CD4-positive, alpha-beta T cell treated with Interleukin-17A for 4 hours (primary cell): Measurements from ENCODE around the gene EGFL6.

Experiments
- DNase-seq: peaks from one replicate; pipeline ENCODE4 v3.0.0-alpha.2; 2020; ENCODE audit warnings: mixed read lengths

Gene EGFL6

GRCh38 chrX:13569479-13570260 is at the start of gene EGFL6:
Gene EGFL6 (plus strand): TSS chrX:13569601. CDS start chrX:13569862, 261 bp downstream.
- no peak for DNase-seq

- no peak for DNase-seq
Observed at GRCh38 chrX:13520351-13520750, 49.0 kb upstream of the EGFL6 start.

GRCh38 chrX:13520936-13521335 is 48.5 kb upstream of the EGFL6 start:
- no peak for DNase-seq

- no peak for DNase-seq
Observed at GRCh38 chrX:13522811-13523210, 46.6 kb upstream of the EGFL6 start.

GRCh38 chrX:13533726-13534125 is 35.7 kb upstream of the EGFL6 start:
- DNase-seq = no peak

GRCh38 chrX:13535376-13536165 is 33.8 kb upstream of the EGFL6 start:
- DNase-seq = no peak

GRCh38 chrX:13536551-13536950 is 32.9 kb upstream of the EGFL6 start:
- DNase-seq = no peak

- no peak for DNase-seq
Observed at GRCh38 chrX:13538414-13538813, 31.0 kb upstream of the EGFL6 start.

GRCh38 chrX:13540602-13541001 is 28.8 kb upstream of the EGFL6 start:
- DNase-seq = no peak

- no peak for DNase-seq
Observed at GRCh38 chrX:13545726-13546125, 23.7 kb upstream of the EGFL6 start.

- no peak for DNase-seq
Observed at GRCh38 chrX:13547671-13548070, 21.7 kb upstream of the EGFL6 start.

- DNase-seq = no peak
Observed at GRCh38 chrX:13550346-13550745, 19.1 kb upstream of the EGFL6 start.

GRCh38 chrX:13551610-13552009 is 17.8 kb upstream of the EGFL6 start:
- DNase-seq = no peak

GRCh38 chrX:13552892-13553291 is 16.5 kb upstream of the EGFL6 start:
- DNase-seq = no peak

GRCh38 chrX:13565511-13565910 is 3.9 kb upstream of the EGFL6 start:
- DNase-seq = no peak

- no peak for DNase-seq
Observed at GRCh38 chrX:13570261-13570605, 832 bp downstream of the EGFL6 start.

- DNase-seq = no peak
Observed at GRCh38 chrX:13571136-13571535, 1.7 kb downstream of the EGFL6 start.

GRCh38 chrX:13574600-13574999 is 5.2 kb downstream of the EGFL6 start:
- DNase-seq = no peak

GRCh38 chrX:13579661-13580060 is 10.3 kb downstream of the EGFL6 start:
- DNase-seq = no peak

- DNase-seq = no peak
Observed at GRCh38 chrX:13581554-13581953, 12.2 kb downstream of the EGFL6 start.

- no peak for DNase-seq
Observed at GRCh38 chrX:13587786-13588477, 18.5 kb downstream of the EGFL6 start.

GRCh38 chrX:13590207-13590606 is 20.8 kb downstream of the EGFL6 start:
- no peak for DNase-seq

- no peak for DNase-seq
Observed at GRCh38 chrX:13590914-13591313, 21.5 kb downstream of the EGFL6 start.

GRCh38 chrX:13597874-13598273 is 28.5 kb downstream of the EGFL6 start:
- no peak for DNase-seq
